WTC11 (cell line): ENCODE results near the gene CS. TPM values are rescaled to one million over a fixed set of nuclear protein-coding genes. Genes with fewer than 3 reads are reported as not detected.

Source experiments
- ATAC-seq: fragments of 200-7000 bp; cut with Tn5 transposase; 2 replicates; pipeline ENCODE4 v1.10.0; 2021; ENCODE audit warnings: mild to moderate bottlenecking, moderate library complexity
- CTCF ChIA-PET: fragments of 300-600 bp; sonication (Branson Sonifier 250); formaldehyde crosslinking; loops from one replicate; lab custom pipeline; 2021; ENCODE audit warnings: antibody characterized with exemption; lab: Charles Lee
- POLR2A ChIA-PET: fragments of 350-600 bp; sonication (Branson Sonifier 250); formaldehyde crosslinking; loops from one replicate; lab custom pipeline; 2021; ENCODE audit warnings: antibody characterized with exemption; lab: Charles Lee
- DNase-seq: peaks from one replicate; pipeline ENCODE4 v3.0.0; 2021; ENCODE audit warnings: low spot score
- H3K27ac Mint-ChIP-seq: 2 replicates; pipeline ENCODE4 v1.8.0; 2021; ENCODE audit warnings: mixed read lengths
- H3K27me3 Mint-ChIP-seq: 2 replicates; pipeline ENCODE4 v1.8.0; 2021; ENCODE audit warnings: low read depth, mild to moderate bottlenecking, moderate library complexity, mixed read lengths
- H3K36me3 Mint-ChIP-seq: 2 replicates; pipeline ENCODE4 v1.8.0; 2021; ENCODE audit warnings: mixed read lengths
- H3K4me1 Mint-ChIP-seq: 2 replicates; pipeline ENCODE4 v1.8.0; 2022; ENCODE audit warnings: mixed read lengths
- H3K4me3 Mint-ChIP-seq: 2 replicates; pipeline ENCODE4 v1.8.0; 2021; ENCODE audit warnings: mild to moderate bottlenecking, moderate library complexity, mixed read lengths
- H3K9me3 Mint-ChIP-seq: 2 replicates; pipeline ENCODE4 v1.8.0; 2021; ENCODE audit warnings: mixed read lengths
- ATF1 ChIP-seq: sonication (generic); formaldehyde crosslinking; IDR thresholded peaks from 2 replicates; pipeline ENCODE4 v1.8.1; 2023; ENCODE audit warnings: mild to moderate bottlenecking, moderate library complexity, missing genetic modification reagents
- E2F1 ChIP-seq: sonication (generic); formaldehyde crosslinking; IDR thresholded peaks from 2 replicates; pipeline ENCODE4 v1.8.0; 2022; ENCODE audit warnings: mild to moderate bottlenecking, missing genetic modification reagents
- ETV6 ChIP-seq: sonication (generic); formaldehyde crosslinking; IDR thresholded peaks from 2 replicates; pipeline ENCODE4 v1.8.1; 2022; ENCODE audit warnings: mild to moderate bottlenecking, missing genetic modification reagents
- FOXP1 ChIP-seq: sonication (generic); formaldehyde crosslinking; IDR thresholded peaks from 2 replicates; pipeline ENCODE4 v1.8.0; 2022; ENCODE audit warnings: missing genetic modification reagents, mild to moderate bottlenecking, moderate library complexity, borderline replicate concordance
- GRHL2 ChIP-seq: fragments of 250-450 bp; sonication (Bioruptor Pico); IDR thresholded peaks from 2 replicates; pipeline ENCODE4 v1.8.0; 2022; ENCODE audit warnings: mild to moderate bottlenecking, moderate library complexity; ENCODE audit not compliant: insufficient replicate concordance, severe bottlenecking
- JAZF1 ChIP-seq: fragments of 250-450 bp; sonication (Bioruptor Pico); IDR thresholded peaks from 2 replicates; pipeline ENCODE4 v1.9.0; 2021; ENCODE audit warnings: moderate library complexity, mild to moderate bottlenecking, inconsistent platforms
- MXD4 ChIP-seq: fragments of 250-450 bp; sonication (Bioruptor Pico); IDR thresholded peaks from 2 replicates; pipeline ENCODE4 v1.8.0; 2021; ENCODE audit warnings: mild to moderate bottlenecking, moderate library complexity, borderline replicate concordance
- OVOL2 ChIP-seq: fragments of 250-450 bp; sonication (Bioruptor Pico); IDR thresholded peaks from 2 replicates; pipeline ENCODE4 v1.9.0; 2021; ENCODE audit warnings: mild to moderate bottlenecking, borderline replicate concordance
- PRDM15 ChIP-seq: sonication (generic); formaldehyde crosslinking; IDR thresholded peaks from 2 replicates; pipeline ENCODE4 v1.8.0; 2022; ENCODE audit warnings: missing genetic modification reagents
- PRRX2 ChIP-seq: fragments of 250-450 bp; sonication (Bioruptor Pico); IDR thresholded peaks from 2 replicates; pipeline ENCODE4 v1.8.0; 2021; ENCODE audit warnings: mild to moderate bottlenecking
- SMAD4 ChIP-seq: sonication (generic); formaldehyde crosslinking; IDR thresholded peaks from 2 replicates; pipeline ENCODE4 v1.8.0; 2022; ENCODE audit warnings: mild to moderate bottlenecking, missing genetic modification reagents
- TCF7 ChIP-seq: sonication (generic); formaldehyde crosslinking; IDR thresholded peaks from 2 replicates; pipeline ENCODE4 v1.8.0; 2022; ENCODE audit warnings: mild to moderate bottlenecking, low read depth, missing genetic modification reagents, moderate library complexity
- ZNF121 ChIP-seq: sonication (generic); formaldehyde crosslinking; IDR thresholded peaks from 2 replicates; pipeline ENCODE4 v1.8.0; 2023; ENCODE audit warnings: missing genetic modification reagents
- ZNF423 ChIP-seq: fragments of 250-450 bp; sonication (Bioruptor Pico); IDR thresholded peaks from 2 replicates; pipeline ENCODE4 v2.1.2; 2022; ENCODE audit warnings: mild to moderate bottlenecking, moderate library complexity
- ZSCAN18 ChIP-seq: fragments of 250-450 bp; sonication (Bioruptor Pico); IDR thresholded peaks from 2 replicates; pipeline ENCODE4 v2.1.2; 2022; ENCODE audit warnings: mild to moderate bottlenecking, moderate library complexity
- total RNA-seq: library from RNA; stranded (reverse); gene quantifications from 3 replicates; pipeline ENCODE4 v1.2.3, GENCODE V29; 2021
- TF ChIP-seq, protein P1 (sequence below): fragments of 250-450 bp; sonication (Bioruptor Pico); IDR thresholded peaks from 2 replicates; pipeline ENCODE4 v1.9.0; 2021; ENCODE audit warnings: mild to moderate bottlenecking
- TF ChIP-seq, protein P2 (sequence below): fragments of 250-450 bp; sonication (Bioruptor Pico); IDR thresholded peaks from 2 replicates; pipeline ENCODE4 v1.9.0; 2021; ENCODE audit warnings: mild to moderate bottlenecking, borderline replicate concordance

CS gene
- total RNA-seq, 1 experiment from 2014 or later, result 275 TPM

DNA sequence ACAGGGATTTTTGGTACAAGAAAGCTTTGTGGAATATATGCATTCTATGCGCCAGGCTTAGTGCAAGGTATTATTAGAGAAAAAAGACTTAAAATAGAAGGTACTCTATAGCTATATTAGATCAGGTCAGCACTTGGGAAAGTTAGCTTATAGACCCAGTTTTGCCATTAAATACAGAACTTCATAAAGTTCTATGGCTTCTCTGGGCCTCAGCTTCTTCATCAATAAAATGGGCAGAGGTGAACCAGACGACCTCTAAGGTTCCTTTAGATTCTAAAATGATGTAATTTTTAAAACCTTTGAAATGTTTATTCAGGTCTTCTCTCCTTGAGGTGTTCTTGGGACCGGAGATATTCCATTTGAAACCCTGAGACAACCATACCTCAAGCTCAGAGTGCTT lies 8.6 kb upstream of the CS start (continued):
- TF ChIP-seq, protein P1, sequence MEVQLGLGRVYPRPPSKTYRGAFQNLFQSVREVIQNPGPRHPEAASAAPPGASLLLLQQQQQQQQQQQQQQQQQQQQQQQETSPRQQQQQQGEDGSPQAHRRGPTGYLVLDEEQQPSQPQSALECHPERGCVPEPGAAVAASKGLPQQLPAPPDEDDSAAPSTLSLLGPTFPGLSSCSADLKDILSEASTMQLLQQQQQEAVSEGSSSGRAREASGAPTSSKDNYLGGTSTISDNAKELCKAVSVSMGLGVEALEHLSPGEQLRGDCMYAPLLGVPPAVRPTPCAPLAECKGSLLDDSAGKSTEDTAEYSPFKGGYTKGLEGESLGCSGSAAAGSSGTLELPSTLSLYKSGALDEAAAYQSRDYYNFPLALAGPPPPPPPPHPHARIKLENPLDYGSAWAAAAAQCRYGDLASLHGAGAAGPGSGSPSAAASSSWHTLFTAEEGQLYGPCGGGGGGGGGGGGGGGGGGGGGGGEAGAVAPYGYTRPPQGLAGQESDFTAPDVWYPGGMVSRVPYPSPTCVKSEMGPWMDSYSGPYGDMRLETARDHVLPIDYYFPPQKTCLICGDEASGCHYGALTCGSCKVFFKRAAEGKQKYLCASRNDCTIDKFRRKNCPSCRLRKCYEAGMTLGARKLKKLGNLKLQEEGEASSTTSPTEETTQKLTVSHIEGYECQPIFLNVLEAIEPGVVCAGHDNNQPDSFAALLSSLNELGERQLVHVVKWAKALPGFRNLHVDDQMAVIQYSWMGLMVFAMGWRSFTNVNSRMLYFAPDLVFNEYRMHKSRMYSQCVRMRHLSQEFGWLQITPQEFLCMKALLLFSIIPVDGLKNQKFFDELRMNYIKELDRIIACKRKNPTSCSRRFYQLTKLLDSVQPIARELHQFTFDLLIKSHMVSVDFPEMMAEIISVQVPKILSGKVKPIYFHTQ (CRISPR knock-in tag), result no peak
- TF ChIP-seq SMAD4 (CRISPR knock-in tag), result no peak

DNA sequence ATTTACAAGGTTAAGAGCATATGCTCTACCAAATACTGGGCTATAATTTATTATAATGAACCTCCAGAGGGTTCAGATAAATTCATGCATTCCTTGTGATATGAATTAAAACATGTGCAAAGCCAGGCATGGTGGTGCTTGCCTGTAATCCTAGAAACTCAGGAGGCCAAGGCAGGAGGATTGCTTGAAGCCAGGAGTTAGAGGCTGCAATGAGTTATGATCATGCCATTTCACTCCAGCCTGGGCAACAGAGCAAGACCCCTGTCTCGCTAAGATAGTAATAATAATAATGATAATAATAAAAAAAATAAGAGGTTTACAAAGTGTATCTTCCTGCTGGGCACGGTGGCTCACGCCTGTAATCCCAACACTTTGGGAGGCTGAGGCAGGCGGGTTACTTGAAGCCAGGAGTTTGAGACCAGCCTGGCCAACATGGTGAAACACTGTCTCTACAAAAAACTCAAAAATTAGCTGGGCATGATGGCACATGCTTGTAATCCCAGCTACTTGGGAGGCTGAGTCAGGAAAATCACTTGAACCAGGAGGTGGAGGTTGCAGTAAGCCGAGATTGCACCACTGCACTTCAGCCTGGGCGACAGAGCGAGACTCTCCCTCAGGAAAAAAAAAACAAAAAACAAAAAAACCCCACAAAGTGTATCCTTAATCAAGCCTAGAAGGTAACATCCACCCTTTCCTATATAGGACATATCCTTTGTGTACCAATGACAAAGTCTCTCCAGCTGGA lies 7.3 kb upstream of the CS start:
- ChIA-PET POLR2A (no interaction called here), CTCF (interaction anchor here (1.1 kb wide), 1 partner anchor 53 kb away, joined by 3 read pairs; the partner anchor contains the start of gene STAT2)
- no peak overlapping the region for H3K4me3 Mint-ChIP-seq

GRCh38 chr12:56304872-56305590 lies 4.9 kb upstream of the CS start:
- ChIA-PET POLR2A (interaction anchor here (1.3 kb wide), 1 partner anchor 11 kb away, joined by 3 read pairs; the partner anchor contains the start of gene CNPY2), CTCF (no interaction called here)
- DNase-seq, result no peak
- H3K4me1 Mint-ChIP-seq, result peaks cover 8% of the 10 kb centered on the region
- no peaks in the 10 kb centered on the region for H3K9me3 Mint-ChIP-seq
- H3K4me3 Mint-ChIP-seq, result no peak overlapping the region
- peak overlapping the region; percentile 43; the same call in 1 of the 2 replicates for H3K27ac Mint-ChIP-seq
- H3K27me3 Mint-ChIP-seq, result no peaks in the 10 kb centered on the region
- H3K36me3 Mint-ChIP-seq, result peaks cover 32% of the 10 kb centered on the region
- ATAC-seq, result no peak
- TF ChIP-seq PRDM15 (CRISPR knock-in tag), result no peak
- no peak for TF ChIP-seq ZNF423 (CRISPR knock-in tag)
- TF ChIP-seq MXD4 (CRISPR knock-in tag), result no peak
- TF ChIP-seq, protein P2, sequence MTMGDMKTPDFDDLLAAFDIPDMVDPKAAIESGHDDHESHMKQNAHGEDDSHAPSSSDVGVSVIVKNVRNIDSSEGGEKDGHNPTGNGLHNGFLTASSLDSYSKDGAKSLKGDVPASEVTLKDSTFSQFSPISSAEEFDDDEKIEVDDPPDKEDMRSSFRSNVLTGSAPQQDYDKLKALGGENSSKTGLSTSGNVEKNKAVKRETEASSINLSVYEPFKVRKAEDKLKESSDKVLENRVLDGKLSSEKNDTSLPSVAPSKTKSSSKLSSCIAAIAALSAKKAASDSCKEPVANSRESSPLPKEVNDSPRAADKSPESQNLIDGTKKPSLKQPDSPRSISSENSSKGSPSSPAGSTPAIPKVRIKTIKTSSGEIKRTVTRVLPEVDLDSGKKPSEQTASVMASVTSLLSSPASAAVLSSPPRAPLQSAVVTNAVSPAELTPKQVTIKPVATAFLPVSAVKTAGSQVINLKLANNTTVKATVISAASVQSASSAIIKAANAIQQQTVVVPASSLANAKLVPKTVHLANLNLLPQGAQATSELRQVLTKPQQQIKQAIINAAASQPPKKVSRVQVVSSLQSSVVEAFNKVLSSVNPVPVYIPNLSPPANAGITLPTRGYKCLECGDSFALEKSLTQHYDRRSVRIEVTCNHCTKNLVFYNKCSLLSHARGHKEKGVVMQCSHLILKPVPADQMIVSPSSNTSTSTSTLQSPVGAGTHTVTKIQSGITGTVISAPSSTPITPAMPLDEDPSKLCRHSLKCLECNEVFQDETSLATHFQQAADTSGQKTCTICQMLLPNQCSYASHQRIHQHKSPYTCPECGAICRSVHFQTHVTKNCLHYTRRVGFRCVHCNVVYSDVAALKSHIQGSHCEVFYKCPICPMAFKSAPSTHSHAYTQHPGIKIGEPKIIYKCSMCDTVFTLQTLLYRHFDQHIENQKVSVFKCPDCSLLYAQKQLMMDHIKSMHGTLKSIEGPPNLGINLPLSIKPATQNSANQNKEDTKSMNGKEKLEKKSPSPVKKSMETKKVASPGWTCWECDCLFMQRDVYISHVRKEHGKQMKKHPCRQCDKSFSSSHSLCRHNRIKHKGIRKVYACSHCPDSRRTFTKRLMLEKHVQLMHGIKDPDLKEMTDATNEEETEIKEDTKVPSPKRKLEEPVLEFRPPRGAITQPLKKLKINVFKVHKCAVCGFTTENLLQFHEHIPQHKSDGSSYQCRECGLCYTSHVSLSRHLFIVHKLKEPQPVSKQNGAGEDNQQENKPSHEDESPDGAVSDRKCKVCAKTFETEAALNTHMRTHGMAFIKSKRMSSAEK (CRISPR knock-in tag), result no peak
- no peak for TF ChIP-seq TCF7 (CRISPR knock-in tag)
- no peak for TF ChIP-seq GRHL2 (CRISPR knock-in tag)
- TF ChIP-seq JAZF1 (CRISPR knock-in tag), result no peak
- TF ChIP-seq ZNF121 (CRISPR knock-in tag), result no peak
- TF ChIP-seq ETV6 (CRISPR knock-in tag), result no peak
- TF ChIP-seq E2F1 (CRISPR knock-in tag), result no peak
- TF ChIP-seq ATF1 (CRISPR knock-in tag), result no peak

More for the DNA sequence above, 7.3 kb upstream of the CS start:
- Mint-ChIP-seq H3K27ac (no peak overlapping the region), H3K9me3 (no peaks in the 10 kb centered on the region), H3K36me3 (peaks cover 47% of the 10 kb centered on the region), H3K27me3 (no peaks in the 10 kb centered on the region), H3K4me1 (no peaks in the 10 kb centered on the region)
- ATAC-seq (no peak), DNase-seq (no peak)
- TF ChIP-seq ZNF121 (CRISPR knock-in tag) (peak; percentile 41; the same call in 1 of the 2 replicates), PRRX2 (CRISPR knock-in tag) (no peak), ZSCAN18 (no peak), FOXP1 (CRISPR knock-in tag) (no peak), OVOL2 (CRISPR knock-in tag) (no peak)
